Heart left ventricle (tissue), 13 donors: ENCODE results near the gene CUL4A.

Experiments
- POLR2A ChIP-seq, 2 donors: fragments of 450-650 bp; IDR thresholded peaks; one replicate each; pipeline ENCODE4 v1.6.1; 2017; ENCODE audit warnings: antibody characterized with exemption in 2 of 2, mild to moderate bottlenecking in 2 of 2, moderate library complexity in 2 of 2
- TF ChIP-seq, protein P1 (sequence below), 12 donors: fragments of 200-600 bp; sonication (generic) in 4 of 12; IDR thresholded peaks; one replicate each; pipeline versions ENCODE4 v1.5.0 to v1.8.0; 2018 to 2022; ENCODE audit warnings: antibody characterized with exemption in 12 of 12, mild to moderate bottlenecking in 5 of 12
- donor health status: ischemic (EF 13 %, LVEDD 7.1; RV severe dilation, severe dysfunction).
- donor health status: DM: no; HTN: yes; CAD: no.
- donor health status: DM: no; HTN: no; CAD: no.
- donor health status: ischemic (EF 25% LVEDD 6.9; RV normal size, moderate dysfunction).
- donor health status: ischemic (EF 25% LVEDD 5.7; RV mildly dilated, moderate dysfunction).
- donor health status: ischemic (EF 35%, LVEDD 5.7; RV mildly dilated, moderate dysfunction).
- donor health status: nonischemic (EF 11% LVEDD 7.7; RV severe dilation, severe dysfunction).
- donor health status: DM: yes; HTN: yes; CAD: no.
- donor health status: PGD.
- donor health status: ischemic (EF 29% LVEDD 5.4; RV normal size, mild dysfunction).
- donor health status: nonischemic (EF 23%, LVEDD 6.1; RV moderate dilation, normal function).

DNA sequence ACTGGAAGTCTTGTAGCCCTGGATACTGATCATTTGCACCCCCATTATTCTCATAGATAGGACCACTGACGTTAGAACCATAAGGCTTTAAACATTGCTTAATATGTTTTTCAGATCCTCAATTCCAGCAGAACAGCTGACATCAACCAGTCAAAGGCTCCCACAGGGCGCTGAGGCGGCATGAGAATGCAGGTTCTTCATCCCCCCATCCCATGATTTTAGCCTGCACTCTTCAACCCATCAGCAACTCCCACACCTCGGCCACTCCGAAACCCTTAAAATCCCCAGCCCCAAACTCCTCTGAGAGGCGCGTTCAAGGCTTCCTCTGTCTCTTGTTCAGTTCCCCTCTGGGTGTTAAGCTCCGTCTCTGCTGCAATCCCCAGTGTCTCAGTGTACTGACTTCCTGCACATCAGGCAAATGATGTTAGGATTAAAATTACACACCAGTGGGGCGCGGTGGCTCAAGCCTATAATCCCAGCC lies 63.3 kb downstream of the CUL4A start:
- TF ChIP-seq POLR2A (IDR thresholded peaks at IDR 0.05) = no peak
- TF ChIP-seq, protein P1, sequence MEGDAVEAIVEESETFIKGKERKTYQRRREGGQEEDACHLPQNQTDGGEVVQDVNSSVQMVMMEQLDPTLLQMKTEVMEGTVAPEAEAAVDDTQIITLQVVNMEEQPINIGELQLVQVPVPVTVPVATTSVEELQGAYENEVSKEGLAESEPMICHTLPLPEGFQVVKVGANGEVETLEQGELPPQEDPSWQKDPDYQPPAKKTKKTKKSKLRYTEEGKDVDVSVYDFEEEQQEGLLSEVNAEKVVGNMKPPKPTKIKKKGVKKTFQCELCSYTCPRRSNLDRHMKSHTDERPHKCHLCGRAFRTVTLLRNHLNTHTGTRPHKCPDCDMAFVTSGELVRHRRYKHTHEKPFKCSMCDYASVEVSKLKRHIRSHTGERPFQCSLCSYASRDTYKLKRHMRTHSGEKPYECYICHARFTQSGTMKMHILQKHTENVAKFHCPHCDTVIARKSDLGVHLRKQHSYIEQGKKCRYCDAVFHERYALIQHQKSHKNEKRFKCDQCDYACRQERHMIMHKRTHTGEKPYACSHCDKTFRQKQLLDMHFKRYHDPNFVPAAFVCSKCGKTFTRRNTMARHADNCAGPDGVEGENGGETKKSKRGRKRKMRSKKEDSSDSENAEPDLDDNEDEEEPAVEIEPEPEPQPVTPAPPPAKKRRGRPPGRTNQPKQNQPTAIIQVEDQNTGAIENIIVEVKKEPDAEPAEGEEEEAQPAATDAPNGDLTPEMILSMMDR (IDR thresholded peaks at IDR 0.05) = no peak
